GM12875 (cell line): Measurements from ENCODE around the gene SFXN5.

Experiments used
- H3K4me3 ChIP-seq: one replicate; pipeline ENCODE4 v1.5.1; 2011; ENCODE audit warnings: low read depth, low read length, control low read depth
- CTCF ChIP-seq: IDR thresholded peaks from 2 replicates; pipeline ENCODE4 v1.5.1; 2011; ENCODE audit warnings: low read depth, mild to moderate bottlenecking, control low read depth, inconsistent platforms, low read length, moderate library complexity, borderline replicate concordance; ENCODE audit not compliant: insufficient read depth

Gene SFXN5

GRCh38 chr2:73022024-73022568, 49.4 kb downstream of the SFXN5 start:
- no peak for TF ChIP-seq CTCF

GRCh38 chr2:73021371-73022010, 50.0 kb downstream of the SFXN5 start:
- TF ChIP-seq CTCF, result no peak
- H3K4me3 ChIP-seq, result no peak overlapping the region

More at GRCh38 chr2:73022024-73022568, 49.4 kb downstream of the SFXN5 start:
- H3K4me3 ChIP-seq, result no peak overlapping the region

GRCh38 chr2:73020657-73021370, 50.7 kb downstream of the SFXN5 start:
- H3K4me3 ChIP-seq, result no peak overlapping the region
- no peak for TF ChIP-seq CTCF

DNA sequence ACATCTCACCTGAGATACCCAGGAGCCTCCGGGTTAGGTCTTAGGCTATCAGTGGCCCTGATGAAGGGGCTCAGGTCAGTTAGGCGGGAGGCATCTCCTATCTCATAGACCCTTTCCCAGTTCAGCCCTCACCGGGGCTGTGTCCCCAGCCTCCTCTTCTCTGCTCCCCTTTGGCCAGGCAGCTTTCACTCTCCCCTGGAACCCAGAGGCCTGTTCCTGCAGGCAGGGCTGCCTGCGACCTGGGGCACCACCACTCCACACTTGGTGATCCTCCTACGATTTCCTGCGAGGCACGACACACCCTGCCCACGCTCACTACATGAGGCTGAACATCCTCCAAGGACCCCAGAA, 51.2 kb downstream of the SFXN5 start:
- no peak for TF ChIP-seq CTCF
- no peak overlapping the region for H3K4me3 ChIP-seq

DNA sequence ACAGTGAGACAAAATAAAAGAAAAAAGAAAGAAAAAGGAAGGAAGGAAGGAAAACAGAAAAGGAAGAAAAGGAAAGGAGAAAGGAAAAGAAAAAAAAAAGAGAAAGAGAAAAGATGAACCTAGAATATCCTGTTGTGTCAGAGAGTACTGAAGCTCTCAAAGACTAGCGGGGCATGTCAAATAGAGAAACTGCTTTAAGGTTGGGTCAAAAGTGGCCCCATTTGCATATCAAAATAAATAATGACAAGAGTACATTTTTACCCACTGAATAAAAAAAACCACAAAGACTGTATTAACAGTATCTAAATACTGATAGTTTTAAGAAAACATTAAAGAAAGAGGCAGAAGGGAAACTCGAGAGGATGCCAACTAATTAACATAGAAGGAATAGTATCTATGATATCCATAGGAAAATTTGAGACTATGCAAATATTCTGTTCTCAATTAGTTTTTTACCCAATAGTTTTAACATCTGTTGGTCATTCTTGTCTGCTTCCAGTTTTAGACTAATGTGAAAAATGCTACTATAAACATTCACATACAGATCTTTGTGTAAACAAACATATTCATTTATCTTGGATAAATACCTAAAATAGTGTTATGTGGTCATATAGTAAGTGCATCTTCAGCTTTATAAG, 53.2 kb downstream of the SFXN5 start:
- TF ChIP-seq CTCF, result no peak
- H3K4me3 ChIP-seq, result no peak overlapping the region

- H3K4me3 ChIP-seq, result no peak overlapping the region
- TF ChIP-seq CTCF, result no peak
These were observed 57.6 kb downstream of the SFXN5 start for GRCh38 chr2:73013936-73014335.
